Non-pigmented ciliary epithelial cell (primary cell): ENCODE measurements around the gene CCL15.
"Not testable (repeated sequence)": the region's sequence is repeated elsewhere in the genome, so short reads cannot be mapped to it uniquely, and the experiment has no call there.

Source experiments
- DNase-seq: peaks from one replicate; pipeline ENCODE4 v3.0.0-alpha.2; 2010; ENCODE audit warnings: low read depth

The CCL15 gene

GRCh38 chr17:36001110-36001771 lies at the start of gene CCL15:
CCL15 (minus strand) TSS chr17:36001553; CDS start chr17:36001492, 61 bp downstream.
- DNase-seq: no peak

GRCh38 chr17:36049643-36050042 lies 48.3 kb upstream of the CCL15 start:
- DNase-seq: no peak

GRCh38 chr17:36048066-36048465 lies 46.7 kb upstream of the CCL15 start:
- no peak for DNase-seq

- no peak for DNase-seq
These were observed 34.9 kb upstream of the CCL15 start for GRCh38 chr17:36036235-36036634.

- no peak for DNase-seq
These were observed 32.8 kb upstream of the CCL15 start for GRCh38 chr17:36034127-36034526.

GRCh38 chr17:36030956-36031355 lies 29.6 kb upstream of the CCL15 start:
- DNase-seq: no peak

GRCh38 chr17:36027761-36028160 lies 26.4 kb upstream of the CCL15 start:
- no peak for DNase-seq

GRCh38 chr17:36024106-36024869 lies 22.9 kb upstream of the CCL15 start:
- DNase-seq: no peak

- DNase-seq: no peak
These were observed 18.1 kb upstream of the CCL15 start for GRCh38 chr17:36019423-36019822.

- DNase-seq: no peak
These were observed 16.4 kb upstream of the CCL15 start, which contains the start of gene CCL23 for GRCh38 chr17:36017799-36018198. CCL23 (minus strand) TSS chr17:36017972; CDS start chr17:36017897, 75 bp downstream.

GRCh38 chr17:36016555-36016954 lies 15.2 kb upstream of the CCL15 start:
- no peak for DNase-seq

GRCh38 chr17:36015895-36016294 lies 14.5 kb upstream of the CCL15 start:
- DNase-seq: not testable (repeated sequence)

GRCh38 chr17:36014946-36015345 lies 13.6 kb upstream of the CCL15 start:
- DNase-seq: no peak

GRCh38 chr17:36011201-36011600 lies 9.8 kb upstream of the CCL15 start:
- no peak for DNase-seq

- no peak for DNase-seq
These were observed 7.8 kb upstream of the CCL15 start for GRCh38 chr17:36008998-36009665.

- DNase-seq: no peak
These were observed 3.3 kb upstream of the CCL15 start for GRCh38 chr17:36004594-36005108.

GRCh38 chr17:36002631-36003030 lies 1.3 kb upstream of the CCL15 start:
- DNase-seq: no peak

GRCh38 chr17:36001862-36002603 lies 680 bp upstream of the CCL15 start:
- DNase-seq: no peak

GRCh38 chr17:36000732-36001109 lies 632 bp downstream of the CCL15 start:
- DNase-seq: no peak

- DNase-seq: no peak
These were observed 2.6 kb downstream of the CCL15 start for GRCh38 chr17:35998756-35999155.

- no peak for DNase-seq
These were observed 3.3 kb downstream of the CCL15 start for GRCh38 chr17:35998018-35998545.

- not testable (repeated sequence) for DNase-seq
These were observed 6.0 kb downstream of the CCL15 start for GRCh38 chr17:35995346-35995745.
